Measurements from ENCODE around the gene ATP5PF.
"Not testable (repeated sequence)": the region's sequence is repeated elsewhere in the genome, so short reads cannot be mapped to it uniquely, and the experiment has no call there.

The ATP5PF gene

DNA sequence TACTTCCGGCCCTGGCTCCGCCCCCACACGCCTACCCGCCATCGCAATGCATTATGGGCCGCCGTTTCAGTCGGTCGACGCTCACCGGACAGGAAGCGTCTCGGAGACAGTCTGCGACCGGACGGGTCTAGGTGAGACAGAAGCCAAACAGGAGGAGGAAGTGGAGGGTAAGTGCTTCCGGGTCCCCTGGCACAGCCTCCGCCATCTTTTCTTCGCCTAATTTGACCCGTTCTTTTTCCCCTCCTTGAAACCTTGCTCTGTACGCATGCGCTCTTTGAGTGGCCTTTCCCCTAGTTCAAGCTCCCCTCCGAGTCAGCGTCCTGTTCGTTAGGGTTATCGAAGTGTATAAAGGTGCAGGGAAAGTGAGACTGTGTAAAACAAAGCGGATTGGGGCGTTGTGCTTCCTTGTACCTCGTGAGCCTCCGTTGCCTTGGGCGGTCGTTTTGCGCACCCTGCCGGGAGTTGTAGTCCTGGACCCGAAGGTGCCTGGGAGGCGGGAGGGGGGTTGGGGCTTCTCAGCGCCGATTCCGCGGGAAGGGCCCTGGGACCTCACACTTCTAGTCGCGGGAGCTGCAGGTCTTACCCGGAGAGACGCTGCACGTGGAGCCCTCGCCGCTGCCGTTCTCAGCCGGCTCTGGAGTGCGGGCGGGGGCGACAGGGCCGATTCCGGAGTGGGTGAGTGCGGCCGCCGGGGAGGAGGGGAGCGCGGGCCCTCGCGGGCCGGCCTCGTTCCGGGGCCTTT, at the start of gene ATP5PF, which contains the start of gene GABPA:
TSS of gene ATP5PF (minus strand) at position 1 of the 742 bp plus-strand sequence. CDS start 5,110 bp downstream, outside the sequence.
TSS of gene GABPA (plus strand) at position 69 of the 742 bp plus-strand sequence. CDS start 6,627 bp downstream, outside the sequence.
- peak; percentile 98 for DNase-seq

DNA sequence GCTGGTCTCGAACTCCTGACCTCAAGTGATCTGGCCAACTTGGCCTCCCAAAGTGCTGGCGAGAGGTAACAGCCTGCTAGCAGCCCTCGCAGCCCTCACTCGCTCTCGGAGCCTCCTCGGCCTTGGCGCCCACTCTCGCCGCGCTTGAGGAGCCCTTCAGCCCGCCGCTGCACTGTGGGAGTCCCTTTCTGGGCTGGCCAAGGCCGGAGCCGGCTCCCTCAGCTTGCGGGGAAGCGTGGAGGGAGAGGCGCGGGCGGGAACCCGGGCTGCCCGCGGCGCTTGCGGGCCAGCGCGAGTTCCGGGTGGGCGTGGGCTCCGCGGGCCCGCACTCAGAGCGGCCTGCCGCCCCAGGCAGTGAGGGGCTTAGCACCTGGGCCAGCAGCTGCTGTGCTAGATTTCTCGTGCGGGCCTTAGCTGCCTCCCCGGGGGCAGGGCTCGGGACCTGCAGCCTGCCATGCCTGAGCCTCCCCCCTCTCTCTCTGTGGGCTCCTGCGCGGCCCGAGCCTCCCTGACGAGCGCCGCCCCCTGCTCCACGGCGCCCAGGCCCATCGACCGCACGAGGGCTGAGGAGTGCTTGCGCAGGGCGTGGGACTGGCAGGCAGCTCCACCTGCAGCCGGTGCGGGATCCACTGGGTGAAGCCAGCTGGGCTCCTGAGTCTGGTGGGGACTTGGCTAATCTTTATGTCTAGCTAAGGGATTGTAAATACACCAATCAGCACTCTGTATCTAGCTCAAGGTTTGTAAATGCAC, 43.6 kb upstream of the ATP5PF start:
- not testable (repeated sequence) for DNase-seq

DNA sequence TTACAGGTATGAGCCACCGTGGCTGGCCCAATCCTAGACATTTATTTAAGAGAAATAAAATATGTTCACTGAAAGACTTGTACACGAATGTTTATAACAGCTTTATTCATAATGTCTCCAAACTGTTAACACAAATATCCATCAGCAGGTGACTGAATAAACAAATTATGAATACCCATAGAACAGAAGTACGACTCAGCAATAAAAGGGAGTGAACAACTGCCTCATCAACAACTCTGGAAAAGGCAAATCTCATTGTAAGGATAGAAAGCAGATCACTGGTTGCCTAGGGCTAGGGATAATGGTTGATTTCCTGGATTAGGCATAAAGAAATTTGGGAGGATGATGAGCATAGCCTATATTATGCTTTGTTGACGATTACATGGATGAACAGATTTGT, 41.7 kb upstream of the ATP5PF start:
- DNase-seq: no peak

DNA sequence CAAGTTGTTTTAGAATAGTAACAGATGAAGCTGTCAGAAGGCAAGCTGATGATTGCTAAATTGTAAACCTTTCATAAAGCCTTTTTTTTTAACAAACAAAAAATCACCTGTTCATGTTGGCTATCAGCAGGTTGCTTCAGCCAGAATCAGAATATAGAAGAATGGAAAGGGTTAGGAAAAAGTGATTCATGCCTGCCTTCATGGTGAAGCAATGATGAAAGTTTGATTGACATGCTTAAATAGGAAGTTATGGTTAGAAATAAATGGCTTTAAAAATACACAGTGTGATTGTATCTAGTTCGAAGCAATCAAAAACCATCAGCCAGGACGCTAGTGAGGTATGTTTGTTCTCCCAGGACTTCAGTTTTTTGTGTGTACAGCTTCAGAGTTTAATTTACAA, 38.0 kb upstream of the ATP5PF start:
- no peak for DNase-seq

DNA sequence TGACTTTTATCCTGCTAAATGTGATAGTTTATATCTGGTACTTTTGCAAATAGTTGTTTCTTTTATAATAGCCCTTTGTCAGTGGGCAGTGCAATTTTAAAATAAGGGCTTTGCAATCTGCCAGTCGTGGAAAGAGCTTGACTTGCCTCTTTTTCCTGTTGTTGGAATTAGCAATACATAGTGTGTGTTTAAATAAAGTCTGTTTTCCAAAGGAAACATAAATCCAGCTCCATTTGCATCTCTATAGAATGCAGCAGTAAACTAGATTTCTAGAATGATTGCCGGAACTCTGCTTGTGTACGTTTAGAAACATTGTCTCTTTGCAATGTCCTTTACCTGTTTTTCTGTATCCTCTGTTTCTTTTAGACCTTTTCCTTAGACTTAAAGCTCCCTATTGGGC, 33.2 kb upstream of the ATP5PF start:
- DNase-seq: no peak

GRCh38 chr21:25764065-25764464, 29.4 kb upstream of the ATP5PF start:
- DNase-seq: no peak

DNA sequence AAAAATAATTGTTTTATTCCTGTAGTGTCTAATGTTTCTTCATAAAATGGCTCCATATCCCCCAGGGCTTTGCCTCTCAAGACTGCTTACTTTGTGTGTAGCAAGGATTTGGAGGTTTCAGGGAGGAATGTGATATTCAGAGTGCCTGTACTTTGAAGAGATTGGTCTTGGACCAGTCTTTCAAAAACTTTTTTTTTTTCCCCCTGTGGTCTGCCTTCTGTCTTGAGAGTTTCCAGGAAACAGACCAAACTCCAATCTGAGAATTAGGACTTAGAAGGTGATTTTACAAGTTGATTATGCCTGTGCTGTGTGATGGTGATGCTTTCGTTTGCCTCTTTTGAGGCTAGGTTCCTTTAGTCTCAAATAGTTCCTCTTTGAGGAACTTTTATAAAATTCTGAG, 26.0 kb upstream of the ATP5PF start:
- DNase-seq: no peak

- DNase-seq: no peak
Observed at GRCh38 chr21:25760061-25760460, 25.4 kb upstream of the ATP5PF start.

GRCh38 chr21:25759573-25759972, 24.9 kb upstream of the ATP5PF start:
- no peak for DNase-seq

DNA sequence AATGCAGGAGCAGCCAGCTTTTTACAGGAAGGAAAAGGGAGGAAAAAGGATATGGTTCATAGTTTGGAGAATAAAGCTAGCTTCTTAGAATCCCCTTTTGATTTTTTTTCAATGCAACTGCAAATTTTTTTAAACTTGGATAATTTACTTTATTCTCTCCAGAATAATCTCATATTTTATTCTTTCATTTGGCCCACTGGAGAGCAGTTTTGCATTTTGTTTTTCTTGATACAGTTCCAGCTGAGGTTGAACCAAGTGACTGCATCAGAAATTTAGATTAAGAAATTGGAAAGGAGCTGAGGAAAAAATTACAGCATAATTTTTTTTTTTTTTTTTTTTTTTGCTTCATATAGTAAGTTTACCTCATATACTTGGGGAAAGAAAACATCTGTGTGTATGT, 22.8 kb upstream of the ATP5PF start:
- no peak for DNase-seq

GRCh38 chr21:25756190-25756932, 21.7 kb upstream of the ATP5PF start:
- no peak for DNase-seq

- no peak for DNase-seq
Observed at GRCh38 chr21:25752416-25752815, 17.7 kb upstream of the ATP5PF start.

DNA sequence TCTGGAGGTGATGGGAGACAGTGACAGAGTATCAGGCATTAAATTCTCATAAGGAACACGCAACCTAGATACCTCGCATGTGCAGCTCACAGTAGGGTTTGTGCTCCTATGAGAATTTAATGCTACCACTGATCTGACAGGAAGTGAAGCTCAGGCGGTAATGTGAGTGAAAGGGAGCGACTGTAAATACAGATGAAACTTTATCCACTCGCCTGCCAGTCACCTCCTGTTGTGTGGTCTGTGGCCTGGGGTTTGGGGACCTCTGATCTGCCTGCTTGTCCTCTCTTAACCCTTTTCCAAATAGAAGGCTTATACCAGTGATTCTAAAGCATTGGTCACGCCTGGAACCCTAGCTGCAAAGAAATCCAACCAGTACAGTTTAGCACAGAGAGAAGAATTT, 15.4 kb upstream of the ATP5PF start:
- DNase-seq: no peak

- DNase-seq: no peak
Observed at GRCh38 chr21:25744854-25745253, 10.2 kb upstream of the ATP5PF start.

DNA sequence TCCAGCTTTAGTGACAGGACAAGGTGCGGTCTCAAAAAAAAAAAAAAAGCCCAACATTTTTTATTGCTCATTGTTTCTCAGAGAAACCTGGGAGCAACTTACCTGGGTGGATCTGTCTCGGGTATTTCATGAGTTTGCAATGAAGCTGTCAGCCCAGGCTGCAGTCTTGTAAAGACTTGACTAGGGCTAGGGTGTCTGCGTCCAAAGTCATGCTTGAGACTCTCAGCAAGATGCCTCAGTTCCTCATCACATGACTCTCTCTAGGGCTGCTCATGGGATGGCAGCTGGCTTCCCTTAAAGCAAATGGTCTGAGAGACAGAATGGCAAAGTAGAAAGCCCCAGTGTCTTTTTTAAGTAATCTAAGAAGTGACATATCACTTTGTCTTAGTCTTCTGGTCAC, 8.2 kb upstream of the ATP5PF start:
- DNase-seq: no peak

GRCh38 chr21:25737421-25737820, 2.7 kb upstream of the ATP5PF start:
- no peak for DNase-seq

GRCh38 chr21:25735646-25736597, 1.2 kb upstream of the ATP5PF start:
- peak; percentile 78 for DNase-seq

DNA sequence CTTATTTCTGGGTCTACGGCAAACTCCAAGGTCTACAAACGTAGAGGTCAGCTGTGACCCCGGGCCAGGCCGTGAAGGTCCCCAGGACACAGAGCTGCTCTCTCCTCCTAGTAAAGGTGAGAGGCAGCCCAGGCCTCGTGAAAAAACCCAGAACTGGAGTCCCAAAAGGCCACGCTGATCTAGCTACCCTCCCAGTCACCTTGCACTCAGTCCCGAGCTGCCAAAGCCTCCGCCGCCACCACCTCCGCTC, 125 bp downstream of the ATP5PF start:
- DNase-seq: no peak

DNA sequence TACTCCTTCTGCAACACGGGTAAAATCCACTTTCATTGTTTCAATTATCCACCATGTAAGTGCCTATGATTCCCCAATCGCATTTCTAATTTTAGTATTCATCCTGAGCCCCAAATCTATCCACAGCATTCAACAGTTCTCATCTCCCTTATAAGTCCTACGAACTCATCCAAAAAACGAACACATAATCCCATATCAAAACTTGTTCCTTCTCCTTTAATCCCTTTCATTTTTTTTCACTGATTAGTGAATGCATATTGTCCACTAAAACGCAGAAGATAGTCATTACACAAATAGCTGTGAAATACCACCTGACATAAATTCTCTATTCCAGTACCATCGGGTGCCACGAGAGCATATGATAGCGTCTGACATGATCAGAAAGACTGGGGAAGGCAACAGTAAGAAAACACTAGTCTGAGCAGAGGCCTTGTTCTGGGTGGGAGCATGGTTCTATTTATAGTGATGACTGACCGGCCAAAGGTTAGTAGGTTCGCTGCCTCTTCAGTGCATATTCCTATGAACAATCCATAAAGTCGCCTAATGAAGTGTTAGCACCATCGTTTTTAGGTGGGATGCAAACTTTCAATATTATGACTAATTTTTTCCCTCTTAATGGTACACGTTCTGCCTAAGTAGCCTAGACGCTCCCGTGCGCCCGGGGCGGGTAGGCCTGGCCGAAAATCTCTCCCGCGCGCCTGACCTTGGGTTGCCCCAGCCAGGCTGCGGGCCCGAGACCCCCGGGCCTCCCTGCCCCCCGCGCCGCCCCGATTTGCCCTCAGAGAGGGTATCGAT, 648 bp downstream of the ATP5PF start:
- peak; percentile 36 for DNase-seq

GRCh38 chr21:25732091-25732760, 2.5 kb downstream of the ATP5PF start:
- DNase-seq: no peak

GRCh38 chr21:25722631-25723030, 12.1 kb downstream of the ATP5PF start:
- no peak for DNase-seq
